Measurements from ENCODE around the gene SP3. TPM values are rescaled to one million over a fixed set of nuclear protein-coding genes. Genes with fewer than 3 reads are reported as not detected.

Gene SP3
- total RNA-seq, 6 experiments from 2014 or later = 45.0 to 63.7 (median 52.1) TPM

DNA sequence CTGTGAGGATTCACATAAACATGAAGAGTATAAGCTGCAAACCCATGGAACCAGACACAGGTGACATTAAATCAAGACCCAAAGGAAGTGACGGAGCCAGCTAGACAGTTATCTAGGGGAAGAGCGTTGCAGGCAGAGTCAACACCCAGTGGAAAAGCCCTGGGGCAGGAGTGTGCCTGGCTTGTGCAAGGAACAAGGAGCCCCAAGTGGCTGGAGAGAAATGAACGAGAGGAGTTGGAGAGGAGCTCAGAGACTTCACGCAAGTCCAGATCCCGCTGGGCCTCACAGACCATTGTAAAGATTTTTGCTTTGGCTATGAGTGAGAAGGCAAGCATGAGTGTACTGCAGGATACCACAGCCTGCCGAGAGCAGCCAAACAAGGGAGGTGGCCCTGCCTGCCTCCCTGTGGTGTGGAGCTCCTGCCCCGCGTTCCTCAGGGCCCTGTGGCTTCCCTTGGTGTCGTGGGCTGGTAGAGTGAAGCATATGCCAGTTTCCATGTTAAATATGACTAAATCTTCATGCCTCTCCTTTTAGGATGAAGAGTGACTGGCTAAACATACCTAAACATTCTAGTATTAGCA lies 88.2 kb downstream of the SP3 start:
- Mint-ChIP-seq H3K4me3 (no peak overlapping the region), H3K27ac (no peak overlapping the region), H3K36me3 (ENCODE audit: low read depth) (no peaks in the 10 kb centered on the region), H3K27me3 (ENCODE audit: insufficient read depth) (peaks cover 33% of the 10 kb centered on the region), H3K9me3 (no peaks in the 10 kb centered on the region), H3K4me1 (ENCODE audit: low read depth) (no peaks in the 10 kb centered on the region)
- TF ChIP-seq, protein P1, sequence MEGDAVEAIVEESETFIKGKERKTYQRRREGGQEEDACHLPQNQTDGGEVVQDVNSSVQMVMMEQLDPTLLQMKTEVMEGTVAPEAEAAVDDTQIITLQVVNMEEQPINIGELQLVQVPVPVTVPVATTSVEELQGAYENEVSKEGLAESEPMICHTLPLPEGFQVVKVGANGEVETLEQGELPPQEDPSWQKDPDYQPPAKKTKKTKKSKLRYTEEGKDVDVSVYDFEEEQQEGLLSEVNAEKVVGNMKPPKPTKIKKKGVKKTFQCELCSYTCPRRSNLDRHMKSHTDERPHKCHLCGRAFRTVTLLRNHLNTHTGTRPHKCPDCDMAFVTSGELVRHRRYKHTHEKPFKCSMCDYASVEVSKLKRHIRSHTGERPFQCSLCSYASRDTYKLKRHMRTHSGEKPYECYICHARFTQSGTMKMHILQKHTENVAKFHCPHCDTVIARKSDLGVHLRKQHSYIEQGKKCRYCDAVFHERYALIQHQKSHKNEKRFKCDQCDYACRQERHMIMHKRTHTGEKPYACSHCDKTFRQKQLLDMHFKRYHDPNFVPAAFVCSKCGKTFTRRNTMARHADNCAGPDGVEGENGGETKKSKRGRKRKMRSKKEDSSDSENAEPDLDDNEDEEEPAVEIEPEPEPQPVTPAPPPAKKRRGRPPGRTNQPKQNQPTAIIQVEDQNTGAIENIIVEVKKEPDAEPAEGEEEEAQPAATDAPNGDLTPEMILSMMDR (IDR thresholded peaks at IDR 0.05) = no peak
- DNase-seq = no peak

- Mint-ChIP-seq H3K27me3 (ENCODE audit: insufficient read depth) (peaks cover 39% of the 10 kb centered on the region), H3K9me3 (no peaks in the 10 kb centered on the region), H3K27ac (no peak overlapping the region), H3K36me3 (ENCODE audit: low read depth) (no peaks in the 10 kb centered on the region), H3K4me1 (ENCODE audit: low read depth) (no peaks in the 10 kb centered on the region), H3K4me3 (no peak overlapping the region)
- TF ChIP-seq, protein P1 (IDR thresholded peaks at IDR 0.05) = no peak
- no peak for DNase-seq
Observed at GRCh38 chr2:173874894-173875237, 90.3 kb downstream of the SP3 start.

GRCh38 chr2:173874003-173874893 lies 90.9 kb downstream of the SP3 start:
- H3K4me3 Mint-ChIP-seq = no peak overlapping the region
- H3K27ac Mint-ChIP-seq = no peak overlapping the region
- DNase-seq = no peak
- no peaks in the 10 kb centered on the region for H3K36me3 Mint-ChIP-seq (ENCODE audit: low read depth)
- TF ChIP-seq, protein P1 (IDR thresholded peaks at IDR 0.05) = no peak
- no peaks in the 10 kb centered on the region for H3K4me1 Mint-ChIP-seq (ENCODE audit: low read depth)
- no peaks in the 10 kb centered on the region for H3K9me3 Mint-ChIP-seq
- H3K27me3 Mint-ChIP-seq (ENCODE audit: insufficient read depth) = peaks cover 33% of the 10 kb centered on the region

DNA sequence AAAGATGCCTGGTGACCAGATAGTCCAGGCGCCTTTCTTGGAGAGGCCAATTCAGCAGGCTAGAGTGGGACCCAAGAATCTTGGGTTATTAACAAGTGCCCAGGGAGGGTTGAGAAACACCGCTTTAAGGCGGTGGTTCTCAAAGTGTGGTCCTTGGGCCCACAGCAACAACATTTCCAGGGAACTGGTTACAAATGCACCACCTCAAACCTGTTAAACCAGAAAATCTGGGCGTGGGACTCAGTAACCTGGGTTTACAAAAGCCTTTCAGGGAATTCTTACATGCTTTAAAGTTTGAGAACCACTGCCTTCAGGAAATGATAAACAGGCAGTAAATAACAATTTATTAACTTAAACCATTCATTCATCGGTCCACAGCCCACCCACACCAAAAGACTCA lies 92.5 kb downstream of the SP3 start:
- Mint-ChIP-seq H3K4me3 (no peak overlapping the region), H3K36me3 (ENCODE audit: low read depth) (no peaks in the 10 kb centered on the region), H3K27me3 (ENCODE audit: insufficient read depth) (peaks cover 40% of the 10 kb centered on the region), H3K4me1 (ENCODE audit: low read depth) (peaks cover 6% of the 10 kb centered on the region; the same call in 1 of the 2 replicates), H3K9me3 (no peaks in the 10 kb centered on the region), H3K27ac (no peak overlapping the region)
- TF ChIP-seq, protein P1 (IDR thresholded peaks at IDR 0.05) = no peak
- DNase-seq = no peak

GRCh38 chr2:173869244-173870229 lies 95.6 kb downstream of the SP3 start:
- Mint-ChIP-seq H3K4me3 (no peak overlapping the region), H3K36me3 (ENCODE audit: low read depth) (no peaks in the 10 kb centered on the region), H3K27me3 (ENCODE audit: insufficient read depth) (peaks cover 60% of the 10 kb centered on the region), H3K4me1 (ENCODE audit: low read depth) (peaks cover 16% of the 10 kb centered on the region; the same call in 1 of the 2 replicates), H3K9me3 (no peaks in the 10 kb centered on the region), H3K27ac (no peak overlapping the region)
- TF ChIP-seq, protein P1 (IDR thresholded peaks at IDR 0.05) = no peak
- DNase-seq = no peak
